Brain microvascular endothelial cell (primary cell): ENCODE data around the gene KASH5.

Experiments used
- DNase-seq: peaks from one replicate; pipeline ENCODE4 v3.0.0-alpha.2; 2020
- H3K27ac ChIP-seq: fragments of 250-450 bp; sonication (Bioruptor Pico); 2 replicates; pipeline ENCODE4 v1.5.1; 2020; ENCODE audit warnings: mild to moderate bottlenecking, moderate library complexity
- H3K27me3 ChIP-seq: fragments of 250-450 bp; sonication (Bioruptor Pico); replicated peaks from 2 replicates; pipeline ENCODE4 v1.5.1; 2020; ENCODE audit warnings: mild to moderate bottlenecking
- H3K36me3 ChIP-seq: fragments of 250-450 bp; sonication (Bioruptor Pico); replicated peaks from 2 replicates; pipeline ENCODE4 v1.5.1; 2020; ENCODE audit warnings: mild to moderate bottlenecking
- H3K4me3 ChIP-seq: 2 replicates; pipeline ENCODE4 v1.5.1; 2011; ENCODE audit warnings: low read depth, mild to moderate bottlenecking, control low read depth, low read length, moderate library complexity
- in situ Hi-C: cut with HindIII; loops from 2 replicates; pipeline ENCODE4 v1.10.0; 2017; ENCODE audit warnings: low sequenced_read_pairs, low pct_ligation_motif_present
- TF ChIP-seq, protein P1 (sequence below): IDR thresholded peaks from 2 replicates; pipeline ENCODE4 v1.5.1; 2011; ENCODE audit warnings: low read depth, mild to moderate bottlenecking, moderate library complexity, low read length, control low read depth, inconsistent platforms; ENCODE audit errors: missing control alignments

Gene KASH5

DNA sequence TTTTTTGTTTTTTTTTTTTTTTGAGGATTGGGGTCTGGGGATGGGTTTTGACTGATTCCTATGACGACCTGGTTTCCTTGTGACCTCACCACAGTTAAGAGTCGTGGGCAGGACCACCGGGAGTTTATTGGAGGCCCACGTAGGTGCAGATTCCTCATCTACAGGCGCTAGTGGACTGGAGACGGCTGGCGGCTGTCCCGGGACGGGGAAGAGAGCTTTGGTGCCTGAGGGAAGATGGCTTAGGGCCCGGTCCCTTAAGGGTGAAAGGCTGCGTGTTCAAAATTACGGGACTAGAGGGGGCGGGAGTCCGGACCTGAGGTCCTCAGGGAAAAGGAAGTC, 25.2 kb upstream of the KASH5 start:
- TF ChIP-seq, protein P1, sequence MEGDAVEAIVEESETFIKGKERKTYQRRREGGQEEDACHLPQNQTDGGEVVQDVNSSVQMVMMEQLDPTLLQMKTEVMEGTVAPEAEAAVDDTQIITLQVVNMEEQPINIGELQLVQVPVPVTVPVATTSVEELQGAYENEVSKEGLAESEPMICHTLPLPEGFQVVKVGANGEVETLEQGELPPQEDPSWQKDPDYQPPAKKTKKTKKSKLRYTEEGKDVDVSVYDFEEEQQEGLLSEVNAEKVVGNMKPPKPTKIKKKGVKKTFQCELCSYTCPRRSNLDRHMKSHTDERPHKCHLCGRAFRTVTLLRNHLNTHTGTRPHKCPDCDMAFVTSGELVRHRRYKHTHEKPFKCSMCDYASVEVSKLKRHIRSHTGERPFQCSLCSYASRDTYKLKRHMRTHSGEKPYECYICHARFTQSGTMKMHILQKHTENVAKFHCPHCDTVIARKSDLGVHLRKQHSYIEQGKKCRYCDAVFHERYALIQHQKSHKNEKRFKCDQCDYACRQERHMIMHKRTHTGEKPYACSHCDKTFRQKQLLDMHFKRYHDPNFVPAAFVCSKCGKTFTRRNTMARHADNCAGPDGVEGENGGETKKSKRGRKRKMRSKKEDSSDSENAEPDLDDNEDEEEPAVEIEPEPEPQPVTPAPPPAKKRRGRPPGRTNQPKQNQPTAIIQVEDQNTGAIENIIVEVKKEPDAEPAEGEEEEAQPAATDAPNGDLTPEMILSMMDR, result no peak
- DNase-seq, result peak; percentile 16
- in situ Hi-C loops, result no loop called here
- Histone ChIP-seq H3K27ac (peak overlapping the region; percentile 11), H3K4me3 (peak overlapping the region; percentile 91), H3K36me3 (peaks cover 17% of the 10 kb centered on the region), H3K27me3 (no peaks in the 10 kb centered on the region)

DNA sequence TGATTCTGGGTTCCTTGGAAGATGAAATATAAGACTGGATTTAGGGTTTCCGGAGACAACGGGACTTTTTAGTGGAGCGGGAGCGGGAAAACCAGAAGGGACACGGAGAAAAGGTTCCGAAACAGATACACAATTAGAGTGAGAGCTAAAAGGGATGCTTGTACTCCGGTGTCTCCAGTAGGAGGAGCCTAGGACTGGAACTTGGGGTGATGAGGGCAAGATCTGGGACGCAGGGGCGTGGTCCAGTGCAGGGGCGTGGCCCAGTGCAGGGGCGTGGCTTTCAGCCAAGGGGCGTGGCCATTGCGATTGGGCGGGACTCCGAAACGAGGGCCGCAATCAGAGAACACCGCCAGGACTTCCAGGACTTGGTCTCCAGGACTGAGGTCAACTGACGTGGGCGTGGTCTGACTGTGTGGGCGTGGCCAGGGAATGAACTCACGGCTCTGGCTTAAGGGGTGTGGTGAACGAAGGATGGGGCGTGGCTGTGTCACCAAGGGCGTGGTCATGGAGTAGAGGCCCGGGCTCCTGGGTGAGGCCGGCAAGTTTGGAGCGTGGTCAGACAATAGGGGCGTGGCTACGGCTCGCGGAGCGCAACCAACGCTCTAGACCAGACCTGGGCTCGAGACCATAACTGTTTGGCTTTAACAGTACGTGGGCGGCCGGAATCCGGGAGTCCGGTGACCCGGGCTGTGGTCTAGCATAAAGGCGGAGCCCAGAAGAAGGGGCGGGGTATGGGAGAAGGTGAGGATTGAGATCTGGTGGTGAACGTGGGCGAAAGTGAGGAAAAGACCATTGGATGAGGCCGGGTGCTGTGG, 24.6 kb upstream of the KASH5 start, which contains the start of gene DKKL1:
Gene DKKL1, plus strand, starts transcription at position 610 of the 815 bp plus-strand sequence. Its CDS starts 122 bp downstream, at position 732.
- TF ChIP-seq, protein P1, result peak; percentile 5
- Histone ChIP-seq H3K27me3 (no peaks in the 10 kb centered on the region), H3K36me3 (peaks cover 11% of the 10 kb centered on the region), H3K27ac (peak within 1 kb of the TSS; percentile 20), H3K4me3 (peak within 1 kb of the TSS; percentile 91)
- peak; percentile 100 for DNase-seq
- in situ Hi-C loops, result no loop called here

DNA sequence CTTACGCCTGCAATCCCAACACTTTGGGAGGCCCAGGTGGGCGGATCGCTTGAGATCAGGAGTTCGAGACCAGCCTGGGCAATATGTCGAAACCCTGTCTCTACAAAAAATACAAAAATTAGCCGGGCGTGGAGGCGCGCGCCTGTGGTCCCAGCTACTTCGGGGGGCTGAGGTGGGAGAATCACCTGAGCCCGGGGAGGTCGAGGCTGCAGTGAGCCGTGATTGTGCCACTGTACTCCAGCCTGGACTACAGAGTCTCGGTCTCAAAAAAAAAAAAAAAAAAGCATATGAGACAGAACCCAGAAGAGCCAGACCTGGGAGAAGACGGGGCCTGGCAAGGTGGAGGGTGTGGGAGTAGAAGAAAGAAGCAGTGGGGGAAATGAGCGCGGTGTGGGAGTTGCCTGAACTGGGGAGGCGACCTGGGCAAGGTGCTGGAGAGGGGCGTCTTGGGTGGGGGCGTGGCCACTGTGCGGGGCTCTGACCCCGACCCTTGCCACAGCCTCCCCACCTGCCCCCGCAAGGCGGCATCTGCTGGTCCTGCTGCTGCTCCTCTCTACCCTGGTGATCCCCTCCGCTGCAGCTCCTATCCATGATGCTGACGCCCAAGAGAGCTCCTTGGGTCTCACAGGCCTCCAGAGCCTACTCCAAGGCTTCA, 23.8 kb upstream of the KASH5 start:
- Histone ChIP-seq H3K4me3 (peak overlapping the region; percentile 30), H3K27me3 (no peaks in the 10 kb centered on the region), H3K27ac (peak overlapping the region; percentile 20), H3K36me3 (peaks cover 4% of the 10 kb centered on the region)
- TF ChIP-seq, protein P1, result no peak
- in situ Hi-C loops, result no loop called here
- no peak for DNase-seq

DNA sequence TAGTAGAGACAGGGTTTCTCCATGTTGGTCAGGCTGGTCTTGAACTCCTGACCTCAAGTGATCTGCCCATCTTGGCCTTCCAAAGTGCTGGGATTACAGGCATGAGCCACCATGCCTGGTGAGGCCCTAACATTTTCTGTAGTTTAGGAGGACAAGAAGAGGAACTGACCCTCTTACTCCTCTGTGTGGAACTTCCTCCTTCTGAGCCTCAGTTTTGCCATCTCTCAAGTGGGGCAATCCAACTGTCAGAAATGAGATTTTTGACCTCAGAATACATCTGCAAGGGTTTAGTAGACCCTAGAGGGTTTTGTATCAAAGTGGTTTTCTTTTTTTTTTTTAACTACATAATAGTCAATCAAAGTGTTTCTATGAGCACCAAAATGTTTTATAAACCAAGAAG, 21.9 kb upstream of the KASH5 start:
- Histone ChIP-seq H3K36me3 (no peaks in the 10 kb centered on the region), H3K27ac (no peak overlapping the region), H3K27me3 (no peaks in the 10 kb centered on the region), H3K4me3 (no peak overlapping the region)
- in situ Hi-C loops, result no loop called here
- DNase-seq, result no peak
- TF ChIP-seq, protein P1, result no peak

DNA sequence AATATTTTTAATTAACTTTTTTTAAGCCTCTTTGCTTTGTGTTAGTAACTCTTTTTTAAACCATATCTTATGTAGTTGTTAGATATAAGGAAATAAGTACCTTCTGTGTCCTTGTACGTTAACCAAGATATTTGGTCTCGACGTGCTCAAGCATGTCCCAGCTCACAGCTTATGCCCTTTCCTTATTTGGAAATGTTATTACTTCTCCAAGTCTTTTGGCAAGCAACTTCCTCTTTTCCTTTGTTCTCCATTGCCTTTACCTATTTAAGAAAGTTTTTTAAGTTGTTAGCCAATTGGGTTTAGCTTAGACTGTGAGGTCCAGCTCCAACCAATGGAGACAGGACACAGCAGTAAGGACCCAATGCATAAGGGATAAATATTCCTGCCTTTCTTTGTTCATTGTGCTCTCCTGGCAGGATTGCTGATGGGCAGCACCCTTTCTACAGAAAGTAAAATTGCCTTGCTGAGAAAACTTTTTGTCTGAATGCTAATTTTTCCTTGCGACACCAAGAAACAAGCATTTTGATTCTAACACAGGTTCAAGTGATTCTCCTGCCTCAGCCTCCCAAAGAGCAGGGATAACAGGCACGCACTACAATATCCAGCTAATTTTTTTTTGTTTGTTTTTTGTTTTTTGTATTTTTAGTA, 19.2 kb upstream of the KASH5 start:
- in situ Hi-C loops, result no loop called here
- no peaks in the 10 kb centered on the region for H3K27me3 ChIP-seq
- H3K36me3 ChIP-seq, result no peaks in the 10 kb centered on the region
- TF ChIP-seq, protein P1, result no peak
- H3K27ac ChIP-seq, result no peak overlapping the region
- H3K4me3 ChIP-seq, result no peak overlapping the region
- DNase-seq, result no peak
